Measurements from ENCODE around the gene AKR1D1. TPM values are rescaled to one million over a fixed set of nuclear protein-coding genes. Genes with fewer than 3 reads are reported as not detected.

AKR1D1 gene
- total RNA-seq, 1 donor from 2014 or later: not detected

- Mint-ChIP-seq H3K27me3 (ENCODE audit: low read depth) (no peaks in the 10 kb centered on the region), H3K36me3 (peaks cover 2% of the 10 kb centered on the region), H3K4me3 (no peak overlapping the region), H3K4me1 (no peaks in the 10 kb centered on the region), H3K27ac (no peak overlapping the region), H3K9me3 (peaks cover 9% of the 10 kb centered on the region)
- TF ChIP-seq CTCF (IDR thresholded peaks at IDR 0.05; ENCODE audit: unreplicated experiment): no peak
- no peak for DNase-seq (ENCODE audit: low spot score in 2 of 2, unreplicated experiment in 2 of 2)
These were observed 16.3 kb downstream of the AKR1D1 start for GRCh38 chr7:138092486-138093028.

DNA sequence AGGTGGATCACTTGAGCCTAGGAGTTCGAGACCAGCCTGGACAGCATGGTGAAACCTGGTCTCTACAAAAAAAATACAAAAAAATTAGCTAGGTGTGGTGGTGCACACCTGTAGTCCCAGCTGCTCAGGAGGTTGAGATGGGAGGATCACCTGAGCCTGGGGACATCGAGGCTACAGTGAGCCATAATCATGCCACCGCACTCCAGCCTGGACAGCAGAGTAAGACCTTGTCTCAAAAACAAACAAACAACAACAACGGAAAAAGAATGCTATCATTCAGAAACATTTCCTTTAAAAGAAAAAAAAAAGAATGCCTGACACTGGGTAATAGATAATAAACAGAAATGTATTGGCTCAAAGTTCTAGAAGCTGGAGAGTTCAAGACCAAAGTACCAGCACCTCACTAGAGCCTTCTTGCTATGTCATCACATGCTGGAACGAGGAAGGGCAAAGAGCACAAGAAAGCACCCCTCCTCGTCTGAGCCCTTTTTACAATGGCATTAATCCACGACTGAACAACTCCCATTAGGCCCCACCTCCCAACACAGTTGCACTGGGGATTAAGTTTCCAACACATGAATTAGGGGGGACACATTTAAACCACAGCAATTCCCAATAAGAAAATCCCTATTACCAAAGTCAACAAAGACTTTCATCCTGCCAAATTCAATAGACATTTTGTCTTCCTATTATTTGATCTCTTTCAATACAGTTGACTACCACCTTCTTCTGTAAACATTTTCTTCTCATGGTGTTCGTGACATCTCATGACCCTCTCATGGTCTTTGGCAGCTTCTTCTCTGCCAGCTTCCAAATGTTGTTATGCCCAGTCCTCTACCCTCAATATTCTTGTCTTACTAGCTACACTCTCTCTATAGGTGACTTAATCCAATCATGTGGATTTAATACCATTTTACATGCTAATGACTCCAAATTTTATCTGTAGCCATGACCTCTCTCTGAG is 20.0 kb downstream of the AKR1D1 start:
- no peak for TF ChIP-seq CTCF (IDR thresholded peaks at IDR 0.05; ENCODE audit: unreplicated experiment)
- H3K4me1 Mint-ChIP-seq: no peaks in the 10 kb centered on the region
- H3K27me3 Mint-ChIP-seq (ENCODE audit: low read depth): no peaks in the 10 kb centered on the region
- peaks cover 9% of the 10 kb centered on the region for H3K9me3 Mint-ChIP-seq
- no peak overlapping the region for H3K27ac Mint-ChIP-seq
- no peak for DNase-seq (ENCODE audit: low spot score in 2 of 2, unreplicated experiment in 2 of 2)
- H3K4me3 Mint-ChIP-seq: no peak overlapping the region
- H3K36me3 Mint-ChIP-seq: peaks cover 2% of the 10 kb centered on the region

DNA sequence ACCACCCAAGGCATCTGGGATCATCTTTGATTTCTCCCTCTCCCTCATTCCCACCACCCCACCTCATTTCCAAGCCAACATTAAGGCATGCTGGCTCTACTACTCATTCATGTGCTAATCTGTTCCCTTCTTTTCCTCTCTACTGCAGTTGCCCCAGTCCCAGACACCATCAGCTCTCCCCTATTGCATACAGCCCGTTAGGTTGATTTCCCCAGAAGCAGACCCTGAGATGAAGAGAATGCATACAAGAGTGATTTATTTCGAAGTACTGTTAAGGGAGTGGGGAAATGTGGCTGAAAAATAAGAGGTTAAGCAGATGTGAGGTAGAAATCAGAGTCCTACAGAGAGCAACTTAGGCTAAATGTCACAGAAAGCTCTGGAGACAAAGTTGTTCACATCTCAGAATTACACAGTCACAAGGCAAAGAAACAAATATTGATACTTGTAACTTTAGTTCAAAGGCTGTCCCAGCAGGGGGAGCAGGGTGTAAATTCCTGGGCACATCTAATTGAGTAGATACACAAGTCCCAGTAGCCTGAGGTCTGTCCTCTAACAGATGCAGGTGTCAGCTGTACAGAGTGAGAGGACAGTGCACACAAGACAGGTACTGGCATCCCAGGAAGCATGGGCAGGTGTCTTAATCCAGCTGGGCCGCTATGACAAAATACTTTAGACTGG is 20.9 kb downstream of the AKR1D1 start:
- no peak overlapping the region for H3K27ac Mint-ChIP-seq
- no peak for DNase-seq (ENCODE audit: low spot score in 2 of 2, unreplicated experiment in 2 of 2)
- H3K36me3 Mint-ChIP-seq: peaks cover 2% of the 10 kb centered on the region
- TF ChIP-seq CTCF (IDR thresholded peaks at IDR 0.05; ENCODE audit: unreplicated experiment): no peak
- H3K9me3 Mint-ChIP-seq: peaks cover 9% of the 10 kb centered on the region
- H3K27me3 Mint-ChIP-seq (ENCODE audit: low read depth): no peaks in the 10 kb centered on the region
- no peak overlapping the region for H3K4me3 Mint-ChIP-seq
- no peaks in the 10 kb centered on the region for H3K4me1 Mint-ChIP-seq

- DNase-seq (ENCODE audit: low spot score in 2 of 2, unreplicated experiment in 2 of 2): no peak
- Mint-ChIP-seq H3K4me3 (no peak overlapping the region), H3K27ac (no peak overlapping the region), H3K4me1 (no peaks in the 10 kb centered on the region), H3K36me3 (peaks cover 2% of the 10 kb centered on the region), H3K9me3 (peaks cover 9% of the 10 kb centered on the region), H3K27me3 (ENCODE audit: low read depth) (no peaks in the 10 kb centered on the region)
- no peak for TF ChIP-seq CTCF (IDR thresholded peaks at IDR 0.05; ENCODE audit: unreplicated experiment)
These were observed 23.6 kb downstream of the AKR1D1 start for GRCh38 chr7:138099813-138100212.

- H3K4me3 Mint-ChIP-seq: no peak overlapping the region
- no peaks in the 10 kb centered on the region for H3K27me3 Mint-ChIP-seq (ENCODE audit: low read depth)
- no peak for DNase-seq (ENCODE audit: low spot score in 2 of 2, unreplicated experiment in 2 of 2)
- no peak overlapping the region for H3K27ac Mint-ChIP-seq
- no peaks in the 10 kb centered on the region for H3K9me3 Mint-ChIP-seq
- no peaks in the 10 kb centered on the region for H3K4me1 Mint-ChIP-seq
- no peaks in the 10 kb centered on the region for H3K36me3 Mint-ChIP-seq
- no peak for TF ChIP-seq CTCF (IDR thresholded peaks at IDR 0.05; ENCODE audit: unreplicated experiment)
These were observed 29.0 kb downstream of the AKR1D1 start for GRCh38 chr7:138105221-138105620.
